OCI-LY3 (cell line): ENCODE data around the gene NR5A2.

ENCODE experiments used
- H2AFZ ChIP-seq: fragments of 200-600, 300-600 bp; shearing (Covaris generic); 2 replicates; pipeline ENCODE4 v1.6.0; 2014; ENCODE audit warnings: antibody characterized with exemption, low read depth, low read length
- H3K27ac ChIP-seq: fragments of 200-600, 300-600 bp; sonication (generic); 2 replicates; pipeline ENCODE4 v1.5.1; 2014; ENCODE audit warnings: mild to moderate bottlenecking, low read length, moderate library complexity, mixed read lengths
- H3K27me3 ChIP-seq: fragments of 200-600, 300-600 bp; sonication (generic); 2 replicates; pipeline ENCODE4 v1.6.1; 2014; ENCODE audit warnings: low read depth, low read length, mixed read lengths
- H3K36me3 ChIP-seq: fragments of 200-600, 300-600 bp; sonication (generic); replicated peaks from 2 replicates; pipeline ENCODE3; 2014; ENCODE audit warnings: low read depth, low read length, mixed read lengths
- H3K4me1 ChIP-seq: fragments of 300-600, 200-600 bp; sonication (generic); 2 replicates; pipeline ENCODE4 v1.6.1; 2014; ENCODE audit warnings: low read length, mixed read lengths
- H3K4me2 ChIP-seq: fragments of 200-600, 300-600 bp; sonication (generic); 2 replicates; pipeline ENCODE4 v1.6.1; 2014; ENCODE audit warnings: low read length, mixed read lengths
- H3K4me3 ChIP-seq: fragments of 300-600, 200-600 bp; sonication (generic); 2 replicates; pipeline ENCODE4 v1.5.1; 2014; ENCODE audit warnings: antibody characterized with exemption, mild to moderate bottlenecking, low read length, moderate library complexity
- H3K79me2 ChIP-seq: fragments of 300-600, 200-600 bp; shearing (Covaris generic); 2 replicates; pipeline ENCODE4 v1.6.1; 2014; ENCODE audit warnings: mild to moderate bottlenecking, low read length, mixed read lengths
- H3K9ac ChIP-seq: fragments of 300-600, 200-600 bp; shearing (Covaris generic); 2 replicates; pipeline ENCODE4 v1.6.0; 2014; ENCODE audit warnings: mild to moderate bottlenecking, low read length, moderate library complexity
- H3K9me3 ChIP-seq: fragments of 200-600, 300-600 bp; shearing (Covaris generic); 2 replicates; pipeline ENCODE4 v1.6.1; 2014; ENCODE audit warnings: low read length, mixed read lengths; ENCODE audit not compliant: insufficient read depth
- H4K20me1 ChIP-seq: fragments of 200-600, 300-600 bp; sonication (generic); 2 replicates; pipeline ENCODE4 v1.6.1; 2016; ENCODE audit warnings: low read length, mixed read lengths; ENCODE audit not compliant: insufficient read depth
- EZH2phosphoT487 ChIP-seq: fragments of 200-600 bp; shearing (Covaris generic); IDR thresholded peaks from 2 replicates; pipeline ENCODE4 v1.6.1; 2018; ENCODE audit warnings: antibody characterized with exemption, mixed run types, low read depth
- TF ChIP-seq, protein P1 (sequence below): fragments of 200-600, 300-600 bp; sonication (generic); IDR thresholded peaks from 2 replicates; pipeline ENCODE4 v1.5.1; 2014; ENCODE audit warnings: antibody characterized with exemption, low read length, low read depth

NR5A2 gene

GRCh38 chr1:200134116-200134515 lies 106.6 kb downstream of the NR5A2 start:
- Histone ChIP-seq H3K4me3 (no peak overlapping the region), H3K9ac (no peak overlapping the region), H3K27me3 (0 out of 2 replicates have a peak, but pooled peaks cover 4% of the 10 kb centered on the region), H3K9me3 (no peaks in the 10 kb centered on the region), H3K79me2 (no peaks in the 10 kb centered on the region), H2AFZ (no peak overlapping the region), H4K20me1 (no peaks in the 10 kb centered on the region), H3K36me3 (no peaks in the 10 kb centered on the region), H3K27ac (no peak overlapping the region), H3K4me1 (no peaks in the 10 kb centered on the region), H3K4me2 (no peak overlapping the region)
- TF ChIP-seq, protein P1, sequence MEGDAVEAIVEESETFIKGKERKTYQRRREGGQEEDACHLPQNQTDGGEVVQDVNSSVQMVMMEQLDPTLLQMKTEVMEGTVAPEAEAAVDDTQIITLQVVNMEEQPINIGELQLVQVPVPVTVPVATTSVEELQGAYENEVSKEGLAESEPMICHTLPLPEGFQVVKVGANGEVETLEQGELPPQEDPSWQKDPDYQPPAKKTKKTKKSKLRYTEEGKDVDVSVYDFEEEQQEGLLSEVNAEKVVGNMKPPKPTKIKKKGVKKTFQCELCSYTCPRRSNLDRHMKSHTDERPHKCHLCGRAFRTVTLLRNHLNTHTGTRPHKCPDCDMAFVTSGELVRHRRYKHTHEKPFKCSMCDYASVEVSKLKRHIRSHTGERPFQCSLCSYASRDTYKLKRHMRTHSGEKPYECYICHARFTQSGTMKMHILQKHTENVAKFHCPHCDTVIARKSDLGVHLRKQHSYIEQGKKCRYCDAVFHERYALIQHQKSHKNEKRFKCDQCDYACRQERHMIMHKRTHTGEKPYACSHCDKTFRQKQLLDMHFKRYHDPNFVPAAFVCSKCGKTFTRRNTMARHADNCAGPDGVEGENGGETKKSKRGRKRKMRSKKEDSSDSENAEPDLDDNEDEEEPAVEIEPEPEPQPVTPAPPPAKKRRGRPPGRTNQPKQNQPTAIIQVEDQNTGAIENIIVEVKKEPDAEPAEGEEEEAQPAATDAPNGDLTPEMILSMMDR, result no peak
- no peak for TF ChIP-seq EZH2phosphoT487

GRCh38 chr1:200136384-200136783 lies 108.9 kb downstream of the NR5A2 start:
- H3K27ac ChIP-seq, result no peak overlapping the region
- no peak overlapping the region for H3K4me2 ChIP-seq
- H3K4me3 ChIP-seq, result no peak overlapping the region
- H3K4me1 ChIP-seq, result no peaks in the 10 kb centered on the region
- no peaks in the 10 kb centered on the region for H3K36me3 ChIP-seq
- no peak overlapping the region for H2AFZ ChIP-seq
- H3K79me2 ChIP-seq, result no peaks in the 10 kb centered on the region
- H3K27me3 ChIP-seq, result no peaks in the 10 kb centered on the region
- H3K9me3 ChIP-seq, result no peaks in the 10 kb centered on the region
- H4K20me1 ChIP-seq, result no peaks in the 10 kb centered on the region
- no peak overlapping the region for H3K9ac ChIP-seq
- TF ChIP-seq, protein P1, result no peak
- no peak for TF ChIP-seq EZH2phosphoT487

DNA sequence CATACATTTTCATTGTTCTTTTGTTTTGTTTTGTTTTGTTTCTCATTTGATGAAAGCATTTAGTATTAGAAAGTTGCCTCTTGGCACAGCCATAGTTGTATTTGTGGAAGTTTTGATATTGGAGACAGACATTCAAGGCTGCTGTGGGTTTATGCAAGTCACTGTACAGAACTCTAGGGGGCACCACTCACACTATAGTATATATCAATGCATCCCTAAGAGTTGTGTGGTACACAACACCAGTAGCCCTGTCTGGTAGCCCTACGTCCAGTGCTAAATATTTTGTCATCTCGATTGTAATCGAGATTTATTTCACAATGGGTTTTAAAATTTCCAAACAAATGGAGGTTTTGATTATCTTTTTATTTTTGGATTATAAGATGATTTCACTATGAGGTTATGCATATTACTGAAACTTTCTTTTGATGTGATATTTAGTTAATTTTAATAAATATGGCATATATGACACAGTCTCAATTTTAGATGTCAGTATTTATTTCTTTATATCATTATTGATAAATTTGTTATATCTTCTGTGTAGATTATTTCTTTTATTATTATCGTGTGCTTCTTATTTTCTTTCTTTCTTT lies 112.2 kb downstream of the NR5A2 start:
- peak overlapping the region; percentile 13; the same call in 1 of the 2 replicates for H3K4me2 ChIP-seq
- H3K9me3 ChIP-seq, result no peaks in the 10 kb centered on the region
- no peaks in the 10 kb centered on the region for H3K36me3 ChIP-seq
- no peak overlapping the region for H3K27ac ChIP-seq
- no peak overlapping the region for H3K9ac ChIP-seq
- H3K4me1 ChIP-seq, result no peaks in the 10 kb centered on the region
- no peak overlapping the region for H3K4me3 ChIP-seq
- H4K20me1 ChIP-seq, result no peaks in the 10 kb centered on the region
- no peaks in the 10 kb centered on the region for H3K27me3 ChIP-seq
- no peaks in the 10 kb centered on the region for H3K79me2 ChIP-seq
- no peak overlapping the region for H2AFZ ChIP-seq
- TF ChIP-seq EZH2phosphoT487, result no peak
- TF ChIP-seq, protein P1, result peak; percentile 97

DNA sequence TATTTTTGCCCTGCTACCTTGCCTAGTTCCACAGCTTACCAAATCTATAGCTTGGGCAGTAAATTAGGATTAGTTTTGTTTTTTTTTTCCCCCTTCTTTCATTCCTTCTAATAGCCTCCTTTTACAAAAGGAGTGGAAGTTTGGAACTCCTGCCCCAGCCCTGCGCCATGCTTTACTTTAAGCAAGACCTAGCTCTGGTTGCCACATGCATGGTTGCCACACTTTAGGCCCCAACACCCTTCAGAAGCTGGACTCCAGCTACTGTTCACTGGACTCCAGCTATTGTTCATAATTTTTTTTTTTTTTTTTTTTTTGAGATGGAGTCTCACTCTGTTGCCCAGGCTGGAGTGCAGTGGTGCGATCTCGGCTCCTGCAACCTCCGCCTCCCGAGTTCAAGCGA lies 115.8 kb downstream of the NR5A2 start:
- no peaks in the 10 kb centered on the region for H3K36me3 ChIP-seq
- TF ChIP-seq, protein P1, result no peak
- TF ChIP-seq EZH2phosphoT487, result no peak
- no peak overlapping the region for H3K27ac ChIP-seq
- peaks cover 5% of the 10 kb centered on the region for H3K4me1 ChIP-seq
- H3K79me2 ChIP-seq, result no peaks in the 10 kb centered on the region
- H4K20me1 ChIP-seq, result no peaks in the 10 kb centered on the region
- no peak overlapping the region for H3K9ac ChIP-seq
- no peaks in the 10 kb centered on the region for H3K27me3 ChIP-seq
- no peak overlapping the region for H3K4me3 ChIP-seq
- no peak overlapping the region for H3K4me2 ChIP-seq
- H2AFZ ChIP-seq, result 0 out of 2 replicates have a peak overlapping the region, but pooled peaks have one; percentile 12
- no peaks in the 10 kb centered on the region for H3K9me3 ChIP-seq
